H1 (cell line): Measurements from ENCODE around the gene HOXC13. TPM values are rescaled to one million over a fixed set of nuclear protein-coding genes. Genes with fewer than 3 reads are reported as not detected.

ENCODE experiments used
- CTCF ChIA-PET: fragments of 300-600 bp; sonication (Branson Sonifier 250); formaldehyde crosslinking; loops from one replicate; lab custom pipeline; 2021; ENCODE audit not compliant: partially characterized antibody; lab: Charles Lee
- POLR2A ChIA-PET: fragments of 300-600 bp; sonication (Branson Sonifier 250); formaldehyde crosslinking; loops from one replicate; lab custom pipeline; 2021; ENCODE audit warnings: inconsistent platforms; ENCODE audit not compliant: partially characterized antibody; lab: Charles Lee
- DNase-seq, 2 experiments: peaks; one replicate each; pipeline versions ENCODE4 v3.0.0 to v3.0.0-alpha.2; 2010 to 2022; ENCODE audit warnings: low spot score in 2 of 2, low read depth in 1 of 2, mixed read lengths in 1 of 2
- FAIRE-seq: peaks from 2 replicates; lab custom pipeline; 2011; peaks lifted over from hg19 to GRCh38; lab: Jason Lieb, UNC
- H2AFZ ChIP-seq: 2 replicates; pipeline ENCODE4 v1.8.1; 2012; ENCODE audit warnings: low read length, inconsistent platforms
- H2AK5ac ChIP-seq: 2 replicates; pipeline ENCODE4 v1.6.1; 2013; ENCODE audit warnings: low read depth, low read length
- H2BK120ac ChIP-seq: replicated peaks from 2 replicates; pipeline ENCODE3; 2013; ENCODE audit warnings: low read depth, low read length, inconsistent platforms
- H2BK12ac ChIP-seq: 2 replicates; pipeline ENCODE4 v1.6.1; 2013; ENCODE audit warnings: low read depth, low read length
- H2BK15ac ChIP-seq: 2 replicates; pipeline ENCODE4 v1.6.1; 2013; ENCODE audit warnings: low read length
- H2BK20ac ChIP-seq: 2 replicates; pipeline ENCODE4 v1.6.1; 2013; ENCODE audit warnings: low read length
- H2BK5ac ChIP-seq: 2 replicates; pipeline ENCODE4 v1.6.1; 2013; ENCODE audit warnings: low read depth, low read length
- H3K14ac ChIP-seq: 2 replicates; pipeline ENCODE4 v1.6.1; 2013; ENCODE audit warnings: inconsistent platforms; ENCODE audit not compliant: insufficient read length
- H3K18ac ChIP-seq: 2 replicates; pipeline ENCODE4 v1.6.1; 2013; ENCODE audit warnings: low read length; ENCODE audit errors: extremely low read depth
- H3K23ac ChIP-seq: 2 replicates; pipeline ENCODE4 v1.6.1; 2013; ENCODE audit warnings: inconsistent platforms; ENCODE audit not compliant: insufficient read length
- H3K23me2 ChIP-seq: 2 replicates; pipeline ENCODE4 v1.6.1; 2013; ENCODE audit warnings: low read depth, low read length
- H3K27ac ChIP-seq: 2 replicates; pipeline ENCODE4 v1.6.1; 2011; ENCODE audit warnings: low read depth, low read length, inconsistent platforms
- H3K27me3 ChIP-seq, 4 experiments: replicated peaks in 1 of 4; 1 replicate in 1 of 4; 2 replicates in 3 of 4; pipeline versions ENCODE4 v1.6.1 to v1.8.1; 2011 to 2013; ENCODE audit warnings: low read length in 3 of 4, mild to moderate bottlenecking in 3 of 4, inconsistent platforms in 2 of 4, mixed read lengths in 2 of 4, moderate library complexity in 1 of 4; ENCODE audit not compliant: control insufficient read depth in 3 of 4, insufficient read depth in 3 of 4; ENCODE audit errors: extremely low read depth in 1 of 4
- H3K36me3 ChIP-seq, 4 experiments: 2 replicates each; pipeline versions ENCODE4 v1.6.1 to v1.8.1; 2011 to 2013; ENCODE audit warnings: mild to moderate bottlenecking in 4 of 4, low read length in 3 of 4, moderate library complexity in 2 of 4, control low read depth in 1 of 4, inconsistent platforms in 1 of 4; ENCODE audit not compliant: insufficient read depth in 4 of 4, control insufficient read depth in 2 of 4
- H3K4ac ChIP-seq: replicated peaks from 2 replicates; pipeline ENCODE3; 2013; ENCODE audit warnings: low read length, low read depth, mixed read lengths, inconsistent platforms; ENCODE audit not compliant: insufficient read length
- H3K4me1 ChIP-seq, 4 experiments: replicated peaks in 1 of 4; 1 replicate in 1 of 4; 2 replicates in 3 of 4; pipeline versions ENCODE4 v1.6.1 to v1.8.1; 2011 to 2013; ENCODE audit warnings: low read length in 3 of 4, inconsistent platforms in 2 of 4, mixed read lengths in 1 of 4; ENCODE audit not compliant: insufficient read depth in 4 of 4, control insufficient read depth in 3 of 4
- H3K4me2 ChIP-seq, 2 experiments: 2 replicates each; pipeline versions ENCODE4 v1.6.1 to v1.8.1; 2011 to 2013; ENCODE audit warnings: low read depth in 2 of 2, low read length in 2 of 2, control low read depth in 1 of 2, inconsistent platforms in 1 of 2, mild to moderate bottlenecking in 1 of 2; ENCODE audit not compliant: insufficient read depth in 1 of 2
- H3K4me3 ChIP-seq, 4 experiments: fragments of 200-600, 300-600 bp in 1 of 4; sonication (generic), shearing (Covaris generic), sonication (Bioruptor Twin) in 1 of 4; 2 replicates each; pipeline versions ENCODE4 v1.5.1 to v1.8.1; 2011 to 2016; ENCODE audit warnings: low read length in 4 of 4, low read depth in 3 of 4, control low read depth in 2 of 4, inconsistent platforms in 2 of 4, mild to moderate bottlenecking in 2 of 4, mixed read lengths in 1 of 4, moderate library complexity in 1 of 4; ENCODE audit not compliant: insufficient read depth in 2 of 4; ENCODE audit errors: extremely low read depth in 1 of 4
- H3K56ac ChIP-seq: replicated peaks from 2 replicates; pipeline ENCODE3; 2013; ENCODE audit warnings: low read depth, mild to moderate bottlenecking, mixed read lengths, low read length, inconsistent platforms; ENCODE audit not compliant: insufficient read length
- H3K79me1 ChIP-seq: 2 replicates; pipeline ENCODE4 v1.6.1; 2013; ENCODE audit warnings: low read depth, low read length, control low read depth
- H3K79me2 ChIP-seq, 2 experiments: 2 replicates each; pipeline versions ENCODE4 v1.6.1 to v1.8.1; 2012 to 2013; ENCODE audit warnings: low read length in 2 of 2, mild to moderate bottlenecking in 2 of 2, inconsistent platforms in 1 of 2; ENCODE audit not compliant: insufficient read depth in 2 of 2, control insufficient read depth in 1 of 2
- H3K9ac ChIP-seq, 4 experiments: replicated peaks in 1 of 4; 1 replicate in 1 of 4; 2 replicates in 3 of 4; pipeline versions ENCODE4 v1.6.1 to v1.8.1; 2011 to 2013; ENCODE audit warnings: low read depth in 3 of 4, low read length in 3 of 4, control low read depth in 2 of 4, mild to moderate bottlenecking in 2 of 4, moderate library complexity in 2 of 4, inconsistent platforms in 1 of 4; ENCODE audit errors: extremely low read depth in 1 of 4
- H3K9me3 ChIP-seq, 2 experiments: 2 replicates each; pipeline versions ENCODE4 v1.6.1 to v1.8.1; 2012 to 2013; ENCODE audit warnings: mild to moderate bottlenecking in 2 of 2, moderate library complexity in 2 of 2, control low read depth in 1 of 2, inconsistent platforms in 1 of 2, low read depth in 1 of 2, low read length in 1 of 2, mixed read lengths in 1 of 2; ENCODE audit not compliant: insufficient read depth in 2 of 2
- H4K20me1 ChIP-seq, 2 experiments: replicated peaks in 1 of 2; 2 replicates each; pipeline versions ENCODE3 to v1.8.1; 2011 to 2013; ENCODE audit warnings: inconsistent platforms in 2 of 2, low read length in 2 of 2, mild to moderate bottlenecking in 1 of 2; ENCODE audit not compliant: insufficient read depth in 2 of 2, control insufficient read depth in 1 of 2
- H4K5ac ChIP-seq: 2 replicates; pipeline ENCODE4 v1.6.1; 2013; ENCODE audit warnings: low read length, low read depth, mixed read lengths, inconsistent platforms; ENCODE audit not compliant: insufficient read length
- H4K8ac ChIP-seq: 2 replicates; pipeline ENCODE4 v1.8.0; 2013; ENCODE audit warnings: mild to moderate bottlenecking, moderate library complexity, low read length, inconsistent platforms; ENCODE audit not compliant: insufficient read depth; ENCODE audit errors: extremely low read depth
- H4K91ac ChIP-seq: replicated peaks from 2 replicates; pipeline ENCODE3; 2013; ENCODE audit warnings: low read length, mixed read lengths, inconsistent platforms; ENCODE audit not compliant: insufficient read length
- RNF2 ChIP-seq: fragments of 200-900, 300-1000 bp; sonication (generic); IDR thresholded peaks from 2 replicates; pipeline ENCODE4 v1.7.1; 2016; ENCODE audit warnings: borderline replicate concordance, low read depth, mild to moderate bottlenecking, antibody characterized with exemption, low read length; ENCODE audit not compliant: poor library complexity, severe bottlenecking; ENCODE audit errors: missing control alignments
- WGBS, 2 experiments: shearing (Covaris generic) in 1 of 2; methylation state at CpG; one replicate each; pipeline versions ENCODE4 v1.1.6 to v1.1.7; 2013 to 2015; ENCODE audit warnings: low lambda C conversion rate in 2 of 2, mixed read lengths in 2 of 2, inconsistent platforms in 1 of 2, low coverage in 1 of 2, missing lambda C conversion rate in 1 of 2; ENCODE audit not compliant: insufficient replicate concordance in 2 of 2, insufficient coverage in 1 of 2, insufficient read length in 1 of 2; ENCODE audit errors: extremely low coverage in 1 of 2, missing lambda C conversion rate in 1 of 2; 5-methylcytosine and 5-hydroxymethylcytosine counted together
- polyA plus RNA-seq, 7 experiments: library from polyadenylated mRNA; depleted of rRNA in 3 of 7; stranded (reverse) in 5 of 7; unstranded in 2 of 7; fragments of >200 nt in 5 of 7; fragments of 200-250 nt in 2 of 7; gene quantifications; 1 replicate in 5 of 7; 2 replicates in 1 of 7; 4 replicates in 1 of 7; pipeline versions ENCODE4 v1.2.1 to v1.2.3, GENCODE V29; 2011 to 2013; ENCODE audit warnings: missing spikeins in 2 of 7, mixed read lengths in 2 of 7
- total RNA-seq: library from RNA; stranded (reverse); fragmentation: NEBNext Ultra II Directional; extraction: Animal tissue kit (Norgen Biotek cat#: 25700); gene quantifications from 2 replicates; pipeline ENCODE4 v1.2.1, GENCODE V29; 2021

Gene HOXC13
- total and polyA plus RNA-seq, 2 of the 8 experiments (the other 6 are each of a cell fraction or from before 2014, with no cell fraction given) = 0.02 TPM; not detected in 1

- Histone ChIP-seq H3K4me1 (peaks cover 0 to 8% (median 2%) of the 10 kb centered on the region in 4 experiments; a peak in 4 of 7 replicates), H2BK12ac (no peak overlapping the region), H3K36me3 (no peaks in the 10 kb centered on the region), H3K56ac (no peak overlapping the region), H3K18ac (no peak overlapping the region), H2BK15ac (no peak overlapping the region), H2AFZ (no peak overlapping the region), H3K23ac (no peak overlapping the region), H3K14ac (no peak overlapping the region), H3K79me1 (no peaks in the 10 kb centered on the region), H3K79me2 (no peaks in the 10 kb centered on the region), H4K8ac (no peak overlapping the region), H3K9ac (no peak overlapping the region), H2AK5ac (no peak overlapping the region), H3K27ac (no peak overlapping the region), H3K4me2 (no peak overlapping the region), H4K20me1 (peaks cover 10 to 23% of the 10 kb centered on the region in 2 experiments), H3K23me2 (no peaks in the 10 kb centered on the region; the same call in 1 of the 2 replicates), H4K91ac (no peak overlapping the region), H3K4me3 (no peak overlapping the region), H2BK5ac (no peak overlapping the region), H3K9me3 (no peaks in the 10 kb centered on the region), H2BK120ac (no peak overlapping the region), H3K27me3 (peaks cover 88 to 100% (median 99%) of the 10 kb centered on the region in 4 experiments), H4K5ac (no peak overlapping the region), H3K4ac (no peak overlapping the region), H2BK20ac (no peak overlapping the region)
- FAIRE-seq (no peak), DNase-seq (no peak)
- POLR2A ChIA-PET = no interaction called here
- WGBS, 2 experiments = 36% methylated on average over 4 of the region's 4 CpGs; no CpG with 5 or more reads in 1 of the 2 experiments
- CTCF ChIA-PET = interaction anchor here (1.4 to 1.9 kb wide), 3 partner anchors 9 to 186 kb away, joined by 3 to 5 read pairs (median 3); partner anchors contain the start of gene HOXC13
- TF ChIP-seq RNF2 = peak; percentile 92
Observed at GRCh38 chr12:53929527-53929926, 9.1 kb upstream of the HOXC13 start.
